Left hindlimb (tissue), 1 donor: ENCODE data around the gene KLHL36.
A peak's percentile ranks its signal among the peaks of the same experiment; 100 is the strongest.

Source experiments
- DNase-seq: peaks from one replicate; pipeline ENCODE4 v3.0.0-alpha.2; 2018

KLHL36 gene

GRCh38 chr16:84647828-84648594 lies at the start of gene KLHL36:
KLHL36 (plus strand) TSS chr16:84648511; CDS start chr16:84650868, 2,357 bp downstream.
- peak; percentile 74 for DNase-seq

- DNase-seq, result peak; percentile 75
Measured at GRCh38 chr16:84599521-84600202, 48.6 kb upstream of the KLHL36 start.

- no peak for DNase-seq
Measured at GRCh38 chr16:84600343-84601229, 47.7 kb upstream of the KLHL36 start.

- no peak for DNase-seq
Measured at GRCh38 chr16:84603140-84603816, 45.0 kb upstream of the KLHL36 start.

GRCh38 chr16:84603940-84604339 lies 44.4 kb upstream of the KLHL36 start:
- no peak for DNase-seq

- DNase-seq, result no peak
Measured at GRCh38 chr16:84604477-84605013, 43.8 kb upstream of the KLHL36 start.

GRCh38 chr16:84605339-84605848 lies 42.9 kb upstream of the KLHL36 start:
- no peak for DNase-seq

- DNase-seq, result no peak
Measured at GRCh38 chr16:84606081-84606875, 42.0 kb upstream of the KLHL36 start.

- no peak for DNase-seq
Measured at GRCh38 chr16:84607061-84607460, 41.2 kb upstream of the KLHL36 start.

GRCh38 chr16:84607694-84608093 lies 40.6 kb upstream of the KLHL36 start:
- no peak for DNase-seq

- peak; percentile 65 for DNase-seq
Measured at GRCh38 chr16:84608282-84608681, 40.0 kb upstream of the KLHL36 start.

- no peak for DNase-seq
Measured at GRCh38 chr16:84609563-84610177, 38.6 kb upstream of the KLHL36 start.

GRCh38 chr16:84610376-84610775 lies 37.9 kb upstream of the KLHL36 start:
- no peak for DNase-seq

GRCh38 chr16:84611041-84611440 lies 37.3 kb upstream of the KLHL36 start:
- DNase-seq, result no peak

GRCh38 chr16:84612686-84613085 lies 35.6 kb upstream of the KLHL36 start:
- DNase-seq, result no peak

GRCh38 chr16:84613408-84614072 lies 34.8 kb upstream of the KLHL36 start:
- no peak for DNase-seq

- peak; percentile 53 for DNase-seq
Measured at GRCh38 chr16:84614073-84614459, 34.2 kb upstream of the KLHL36 start.

GRCh38 chr16:84614623-84614967 lies 33.7 kb upstream of the KLHL36 start:
- DNase-seq, result no peak

GRCh38 chr16:84614968-84615813 lies 33.1 kb upstream of the KLHL36 start:
- no peak for DNase-seq
